Measurements from ENCODE around the gene USP3. TPM values are rescaled to one million over a fixed set of nuclear protein-coding genes. Genes with fewer than 3 reads are reported as not detected.

Gene USP3
- total and polyA plus RNA-seq, 2 of the 13 experiments (the other 11 are each of a cell fraction or from before 2014, with no cell fraction given), result 14.3 to 61.2 TPM

DNA sequence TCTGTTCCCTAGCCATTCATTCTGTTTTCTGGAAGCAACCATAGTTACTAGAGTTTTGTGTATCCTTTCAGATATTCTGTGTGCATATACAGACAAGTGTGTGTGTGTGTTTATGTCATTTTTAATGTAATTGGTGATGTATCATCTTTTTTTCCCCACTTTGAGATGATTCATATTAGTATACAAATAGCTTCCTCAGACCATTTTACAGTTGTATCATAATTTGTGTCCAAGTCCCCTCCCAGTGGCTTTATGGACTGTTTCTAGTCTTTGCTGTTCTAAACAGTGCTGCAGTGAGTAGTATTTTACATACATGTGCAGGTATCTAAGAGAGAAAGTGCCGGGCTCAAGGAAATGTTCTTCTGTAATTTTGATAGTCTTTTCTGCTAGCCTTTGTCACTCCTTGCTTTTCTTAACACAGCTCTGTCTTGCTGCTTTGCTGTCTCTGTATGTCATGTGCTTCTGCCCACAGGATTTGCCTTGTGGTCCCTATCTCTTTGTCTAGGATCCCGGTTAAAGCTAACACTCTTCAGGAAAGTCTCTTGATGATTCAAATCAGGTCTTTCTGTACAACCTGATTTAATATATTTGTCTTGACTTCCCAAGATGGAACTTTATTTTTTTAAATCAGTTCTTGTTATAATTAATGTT is 61.3 kb downstream of the USP3 start:
- Histone ChIP-seq H3K9ac (ENCODE audit: insufficient read depth, low read depth, low read length) (no peak overlapping the region), H3K36me3 (replicated peaks in 1 of 2; ENCODE audit: control insufficient read depth in 1 of 2, insufficient read depth in 2 of 2, low read length in 2 of 2) (peaks cover 25 to 57% of the 10 kb centered on the region in 2 experiments), H2AFZ (ENCODE audit: low read length) (no peak overlapping the region), H3K27ac (ENCODE audit: extremely low read length, insufficient read depth, low read length) (no peak overlapping the region), H3K4me1 (ENCODE audit: insufficient read depth, low read length) (no peaks in the 10 kb centered on the region), H3K4me3 (replicated peaks in 1 of 3; ENCODE audit: insufficient read depth in 1 of 3, low read depth in 2 of 3, low read length in 3 of 3) (no peak overlapping the region), H3K27me3 (ENCODE audit: control insufficient read depth in 1 of 2, insufficient read depth in 2 of 2, low read length in 2 of 2) (no peaks in the 10 kb centered on the region), H4K20me1 (ENCODE audit: insufficient read depth, low read length) (no peaks in the 10 kb centered on the region; the same call in 1 of the 2 replicates), H3K79me2 (ENCODE audit: insufficient read depth, low read length) (no peaks in the 10 kb centered on the region), H3K4me2 (ENCODE audit: low read depth, low read length) (no peak overlapping the region), H3K9me3 (ENCODE audit: low read length) (no peaks in the 10 kb centered on the region)
- POLR2A ChIA-PET, result no interaction called here
- DNase-seq (ENCODE audit: low spot score), result no peak
- no TSS peak for BruUV-seq (replicated peaks)
- CTCF ChIA-PET (ENCODE audit: low intra/inter-chr PET ratio, low total read pairs), result no interaction called here
- 97% methylated on average over 2 of the region's 2 CpGs for WGBS (ENCODE audit: low lambda C conversion rate)
- no peak for ATAC-seq
- FAIRE-seq, result no peak
- intact Hi-C loops (cut with micrococcal nuclease; ENCODE audit: unreplicated experiment) (no loop called here), in situ Hi-C loops (cut with HindIII; ENCODE audit: extremely low pct_ligation_motif_present, low pct_unique_long_range_greater_than_20kb) (loop anchor here (25.0 kb wide), 1 partner anchor 278 kb away; the partner anchor contains the start of gene APH1B)
- TF ChIP-seq WIZ (CRISPR knock-in tag; IDR thresholded peaks at IDR 0.05) (no peak), ATF7 (IDR thresholded peaks at IDR 0.05) (no peak), ATF7 (CRISPR knock-in tag; IDR thresholded peaks at IDR 0.05) (no peak), ZNF614 (CRISPR knock-in tag; IDR thresholded peaks at IDR 0.05; ENCODE audit: borderline replicate concordance) (no peak), YEATS4 (CRISPR knock-in tag; IDR thresholded peaks at IDR 0.05; ENCODE audit: borderline replicate concordance) (no peak), ZNF879 (CRISPR knock-in tag; IDR thresholded peaks at IDR 0.05) (no peak), CEBPB (IDR thresholded peaks at IDR 0.05; ENCODE audit: borderline replicate concordance, low read depth, low read length) (no peak), ZNF260 (CRISPR knock-in tag; IDR thresholded peaks at IDR 0.05; ENCODE audit: borderline replicate concordance, low read depth) (no peak), ZNF350 (CRISPR knock-in tag; IDR thresholded peaks at IDR 0.05; ENCODE audit: borderline replicate concordance, low read depth) (no peak), ZSCAN29 (CRISPR knock-in tag; conservative IDR thresholded peaks at IDR 0.05) (no peak)
- TF ChIP-seq, protein P1, sequence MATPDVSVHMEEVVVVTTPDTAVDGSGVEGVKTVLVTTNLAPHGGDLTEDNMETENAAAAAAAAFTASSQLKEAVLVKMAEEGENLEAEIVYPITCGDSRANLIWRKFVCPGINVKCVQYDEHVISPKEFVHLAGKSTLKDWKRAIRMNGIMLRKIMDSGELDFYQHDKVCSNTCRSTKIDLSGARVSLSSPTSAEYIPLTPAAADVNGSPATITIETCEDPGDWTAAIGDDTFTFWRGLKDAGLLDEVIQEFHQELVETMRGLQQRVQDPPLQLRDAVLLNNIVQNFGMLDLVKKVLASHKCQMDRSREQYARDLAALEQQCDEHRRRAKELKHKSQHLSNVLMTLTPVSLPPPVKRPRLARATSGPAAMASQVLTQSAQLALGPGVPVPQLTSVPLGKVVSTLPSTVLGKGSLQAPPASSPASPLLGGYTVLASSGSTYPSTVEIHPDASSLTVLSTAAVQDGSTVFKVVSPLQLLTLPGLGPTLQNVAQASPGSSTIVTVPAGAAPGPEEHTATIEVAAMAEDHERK (CRISPR knock-in tag; IDR thresholded peaks at IDR 0.05; ENCODE audit: low read depth), result no peak
- TF ChIP-seq, protein P2, sequence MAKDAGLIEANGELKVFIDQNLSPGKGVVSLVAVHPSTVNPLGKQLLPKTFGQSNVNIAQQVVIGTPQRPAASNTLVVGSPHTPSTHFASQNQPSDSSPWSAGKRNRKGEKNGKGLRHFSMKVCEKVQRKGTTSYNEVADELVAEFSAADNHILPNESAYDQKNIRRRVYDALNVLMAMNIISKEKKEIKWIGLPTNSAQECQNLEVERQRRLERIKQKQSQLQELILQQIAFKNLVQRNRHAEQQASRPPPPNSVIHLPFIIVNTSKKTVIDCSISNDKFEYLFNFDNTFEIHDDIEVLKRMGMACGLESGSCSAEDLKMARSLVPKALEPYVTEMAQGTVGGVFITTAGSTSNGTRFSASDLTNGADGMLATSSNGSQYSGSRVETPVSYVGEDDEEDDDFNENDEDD (CRISPR knock-in tag; IDR thresholded peaks at IDR 0.05; ENCODE audit: borderline replicate concordance), result no peak
- TF ChIP-seq, protein P3, sequence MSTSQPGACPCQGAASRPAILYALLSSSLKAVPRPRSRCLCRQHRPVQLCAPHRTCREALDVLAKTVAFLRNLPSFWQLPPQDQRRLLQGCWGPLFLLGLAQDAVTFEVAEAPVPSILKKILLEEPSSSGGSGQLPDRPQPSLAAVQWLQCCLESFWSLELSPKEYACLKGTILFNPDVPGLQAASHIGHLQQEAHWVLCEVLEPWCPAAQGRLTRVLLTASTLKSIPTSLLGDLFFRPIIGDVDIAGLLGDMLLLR (CRISPR knock-in tag; IDR thresholded peaks at IDR 0.05), result no peak
- TF ChIP-seq, protein P4, sequence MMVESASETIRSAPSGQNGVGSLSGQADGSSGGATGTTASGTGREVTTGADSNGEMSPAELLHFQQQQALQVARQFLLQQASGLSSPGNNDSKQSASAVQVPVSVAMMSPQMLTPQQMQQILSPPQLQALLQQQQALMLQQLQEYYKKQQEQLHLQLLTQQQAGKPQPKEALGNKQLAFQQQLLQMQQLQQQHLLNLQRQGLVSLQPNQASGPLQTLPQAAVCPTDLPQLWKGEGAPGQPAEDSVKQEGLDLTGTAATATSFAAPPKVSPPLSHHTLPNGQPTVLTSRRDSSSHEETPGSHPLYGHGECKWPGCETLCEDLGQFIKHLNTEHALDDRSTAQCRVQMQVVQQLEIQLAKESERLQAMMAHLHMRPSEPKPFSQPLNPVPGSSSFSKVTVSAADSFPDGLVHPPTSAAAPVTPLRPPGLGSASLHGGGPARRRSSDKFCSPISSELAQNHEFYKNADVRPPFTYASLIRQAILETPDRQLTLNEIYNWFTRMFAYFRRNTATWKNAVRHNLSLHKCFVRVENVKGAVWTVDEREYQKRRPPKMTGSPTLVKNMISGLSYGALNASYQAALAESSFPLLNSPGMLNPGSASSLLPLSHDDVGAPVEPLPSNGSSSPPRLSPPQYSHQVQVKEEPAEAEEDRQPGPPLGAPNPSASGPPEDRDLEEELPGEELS (CRISPR knock-in tag; IDR thresholded peaks at IDR 0.05), result no peak
- TF ChIP-seq, protein P5, sequence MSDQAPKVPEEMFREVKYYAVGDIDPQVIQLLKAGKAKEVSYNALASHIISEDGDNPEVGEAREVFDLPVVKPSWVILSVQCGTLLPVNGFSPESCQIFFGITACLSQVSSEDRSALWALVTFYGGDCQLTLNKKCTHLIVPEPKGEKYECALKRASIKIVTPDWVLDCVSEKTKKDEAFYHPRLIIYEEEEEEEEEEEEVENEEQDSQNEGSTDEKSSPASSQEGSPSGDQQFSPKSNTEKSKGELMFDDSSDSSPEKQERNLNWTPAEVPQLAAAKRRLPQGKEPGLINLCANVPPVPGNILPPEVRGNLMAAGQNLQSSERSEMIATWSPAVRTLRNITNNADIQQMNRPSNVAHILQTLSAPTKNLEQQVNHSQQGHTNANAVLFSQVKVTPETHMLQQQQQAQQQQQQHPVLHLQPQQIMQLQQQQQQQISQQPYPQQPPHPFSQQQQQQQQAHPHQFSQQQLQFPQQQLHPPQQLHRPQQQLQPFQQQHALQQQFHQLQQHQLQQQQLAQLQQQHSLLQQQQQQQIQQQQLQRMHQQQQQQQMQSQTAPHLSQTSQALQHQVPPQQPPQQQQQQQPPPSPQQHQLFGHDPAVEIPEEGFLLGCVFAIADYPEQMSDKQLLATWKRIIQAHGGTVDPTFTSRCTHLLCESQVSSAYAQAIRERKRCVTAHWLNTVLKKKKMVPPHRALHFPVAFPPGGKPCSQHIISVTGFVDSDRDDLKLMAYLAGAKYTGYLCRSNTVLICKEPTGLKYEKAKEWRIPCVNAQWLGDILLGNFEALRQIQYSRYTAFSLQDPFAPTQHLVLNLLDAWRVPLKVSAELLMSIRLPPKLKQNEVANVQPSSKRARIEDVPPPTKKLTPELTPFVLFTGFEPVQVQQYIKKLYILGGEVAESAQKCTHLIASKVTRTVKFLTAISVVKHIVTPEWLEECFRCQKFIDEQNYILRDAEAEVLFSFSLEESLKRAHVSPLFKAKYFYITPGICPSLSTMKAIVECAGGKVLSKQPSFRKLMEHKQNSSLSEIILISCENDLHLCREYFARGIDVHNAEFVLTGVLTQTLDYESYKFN (CRISPR knock-in tag; conservative IDR thresholded peaks at IDR 0.05), result no peak

Measured in HepG2 (cell line).